Measurements from ENCODE around the gene MISP3. TPM values are rescaled to one million over a fixed set of nuclear protein-coding genes. Genes with fewer than 3 reads are reported as not detected.
A peak's percentile ranks its signal among the peaks of the same experiment; 100 is the strongest.

Gene MISP3
- total RNA-seq, 1 donor from 2014 or later = 5.3 TPM

DNA sequence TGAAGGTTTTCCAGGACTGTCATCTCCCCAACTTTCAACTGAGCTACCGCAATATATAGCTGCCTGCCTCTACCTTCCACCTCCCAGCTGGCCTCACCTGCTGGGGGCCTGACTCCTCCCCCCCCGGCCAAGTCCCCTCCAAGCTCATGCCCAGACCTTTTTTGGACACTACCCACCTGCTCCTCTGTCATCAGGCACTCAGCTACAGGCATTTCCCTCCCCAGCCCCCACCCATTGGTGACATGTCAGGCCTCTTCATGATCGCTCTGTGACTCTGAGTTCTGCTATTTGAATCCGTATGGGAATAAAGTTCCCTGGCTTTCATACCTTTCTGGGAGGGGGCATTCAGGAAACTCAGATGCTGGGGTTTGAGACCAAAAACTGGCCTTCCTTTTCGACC is 43.2 kb downstream of the MISP3 start:
- H3K27me3 Mint-ChIP-seq (ENCODE audit: low read depth) = no peaks in the 10 kb centered on the region
- H3K27ac Mint-ChIP-seq = no peak overlapping the region
- H3K9me3 Mint-ChIP-seq = no peaks in the 10 kb centered on the region
- H3K4me3 Mint-ChIP-seq (ENCODE audit: low read depth) = peak overlapping the region; percentile 94
- peaks cover 7% of the 10 kb centered on the region for H3K36me3 Mint-ChIP-seq (ENCODE audit: low read depth)
- no peak for DNase-seq (ENCODE audit: low spot score)
- peaks cover 32% of the 10 kb centered on the region for H3K4me1 Mint-ChIP-seq (ENCODE audit: low read depth)
- intact Hi-C loops (cut with micrococcal nuclease) = loop anchor here (2.0 kb wide), 2 partner anchors 35 to 43 kb away; partner anchors contain the start of gene MISP3

DNA sequence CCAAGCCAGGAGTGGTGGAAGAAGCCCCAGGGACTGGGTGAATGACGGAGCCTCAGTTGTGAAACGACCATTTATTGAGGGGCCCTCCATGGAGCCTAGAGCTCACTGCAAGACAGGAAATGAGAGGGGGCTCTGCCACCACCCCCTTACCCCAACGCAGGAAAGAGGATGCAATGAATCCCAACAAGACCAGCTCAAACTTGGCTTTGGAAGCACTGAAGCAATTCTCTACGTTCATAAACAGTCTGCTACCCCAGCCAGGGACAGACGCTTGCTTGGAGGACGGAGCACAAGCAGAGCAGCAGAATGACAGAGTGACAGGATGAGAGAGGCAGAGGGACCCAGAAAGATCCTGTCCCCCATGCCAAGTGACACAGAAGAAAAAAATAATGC is 43.9 kb downstream of the MISP3 start:
- peaks cover 7% of the 10 kb centered on the region for H3K36me3 Mint-ChIP-seq (ENCODE audit: low read depth)
- peak overlapping the region; percentile 9 for H3K27ac Mint-ChIP-seq
- H3K4me3 Mint-ChIP-seq (ENCODE audit: low read depth) = peak overlapping the region; percentile 94
- intact Hi-C loops (cut with micrococcal nuclease) = loop anchor here (2.0 kb wide), 2 partner anchors 36 to 44 kb away; partner anchors contain the start of gene MISP3
- no peak for DNase-seq (ENCODE audit: low spot score)
- peaks cover 32% of the 10 kb centered on the region for H3K4me1 Mint-ChIP-seq (ENCODE audit: low read depth)
- H3K9me3 Mint-ChIP-seq = no peaks in the 10 kb centered on the region
- H3K27me3 Mint-ChIP-seq (ENCODE audit: low read depth) = no peaks in the 10 kb centered on the region

DNA sequence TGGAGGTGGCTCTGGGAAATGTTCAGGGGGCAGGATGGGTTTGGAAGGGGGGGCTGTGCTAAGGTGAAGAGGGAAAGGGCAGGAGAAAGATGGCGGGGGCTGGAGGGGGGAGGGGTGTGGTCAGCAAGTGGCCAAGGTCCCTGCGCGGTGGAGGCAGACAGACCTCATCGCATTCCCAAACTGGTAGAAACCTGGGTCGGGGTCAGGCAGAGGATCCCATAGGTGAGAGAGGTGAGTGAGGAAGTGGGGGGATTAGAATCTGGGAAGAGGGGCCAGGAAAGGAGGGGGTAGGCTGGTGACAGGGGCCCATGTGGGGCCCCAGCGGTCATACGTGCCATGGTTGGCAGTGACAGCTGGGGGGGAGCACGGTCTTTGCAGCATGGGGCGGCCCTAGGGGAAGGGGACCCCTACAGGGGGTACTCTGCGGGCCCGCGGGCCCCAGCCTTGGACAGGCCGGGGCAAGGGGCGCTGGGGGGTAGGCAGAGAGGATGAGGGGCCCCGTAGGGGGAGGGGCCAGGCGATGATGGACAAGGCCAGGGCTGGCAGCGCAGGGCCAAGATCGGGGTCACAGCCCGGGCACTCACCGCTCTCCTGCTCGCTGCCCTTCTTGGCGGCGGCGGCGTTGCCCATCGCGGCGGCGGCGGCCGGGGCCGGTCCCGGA is 44.5 kb downstream of the MISP3 start:
- H3K4me3 Mint-ChIP-seq (ENCODE audit: low read depth) = peak overlapping the region; percentile 94
- intact Hi-C loops (cut with micrococcal nuclease) = loop anchor here (1.0 to 2.0 kb wide), 3 partner anchors 20 to 44 kb away; partner anchors contain the start of gene MISP3
- H3K9me3 Mint-ChIP-seq = no peaks in the 10 kb centered on the region
- H3K27me3 Mint-ChIP-seq (ENCODE audit: low read depth) = no peaks in the 10 kb centered on the region
- peaks cover 7% of the 10 kb centered on the region for H3K36me3 Mint-ChIP-seq (ENCODE audit: low read depth)
- no peak for DNase-seq (ENCODE audit: low spot score)
- peak overlapping the region; percentile 9 for H3K27ac Mint-ChIP-seq
- H3K4me1 Mint-ChIP-seq (ENCODE audit: low read depth) = peaks cover 28% of the 10 kb centered on the region

DNA sequence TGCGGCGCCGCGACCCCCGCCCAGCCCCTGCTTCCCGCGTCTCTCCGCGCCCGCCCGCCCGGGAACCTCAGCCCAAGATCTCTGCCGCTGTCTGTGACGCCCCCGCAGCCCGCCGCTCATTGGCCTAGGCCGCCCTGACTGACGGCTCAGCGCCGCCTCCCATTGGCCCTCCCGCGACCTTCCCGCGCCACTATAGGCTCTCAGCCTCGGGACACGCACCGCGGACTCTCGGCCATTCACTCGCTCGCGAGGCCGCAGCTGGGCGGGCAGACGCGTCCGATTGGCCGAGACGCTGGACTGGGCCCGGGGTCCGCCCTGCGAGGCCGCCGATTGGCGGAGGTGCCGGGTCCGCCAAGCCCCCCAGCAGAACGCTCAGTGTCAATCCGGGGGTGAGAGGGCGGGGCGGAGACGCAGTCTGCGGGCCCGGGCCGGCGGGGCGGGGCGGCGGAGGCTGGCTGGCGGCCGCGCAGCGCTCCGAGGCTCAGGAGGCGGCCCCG is 45.1 kb downstream of the MISP3 start, which contains the start of gene PRKACA:
Gene PRKACA, minus strand, starts transcription at position 95 of the 497 bp plus-strand sequence. CDS start 215 bp downstream, outside the sequence.
- peak; percentile 99 for DNase-seq (ENCODE audit: low spot score)
- Mint-ChIP-seq H3K9me3 (no peaks in the 10 kb centered on the region), H3K4me3 (ENCODE audit: low read depth) (peak within 1 kb of the TSS; percentile 96), H3K36me3 (ENCODE audit: low read depth) (peaks cover 11% of the 10 kb centered on the region), H3K27ac (peak within 1 kb of the TSS; percentile 95), H3K4me1 (ENCODE audit: low read depth) (peaks cover 28% of the 10 kb centered on the region), H3K27me3 (ENCODE audit: low read depth) (no peaks in the 10 kb centered on the region)
- intact Hi-C loops (cut with micrococcal nuclease) = loop anchor here (1.0 to 2.0 kb wide), 4 partner anchors 20 to 237 kb away; partner anchors contain the start of gene MISP3

DNA sequence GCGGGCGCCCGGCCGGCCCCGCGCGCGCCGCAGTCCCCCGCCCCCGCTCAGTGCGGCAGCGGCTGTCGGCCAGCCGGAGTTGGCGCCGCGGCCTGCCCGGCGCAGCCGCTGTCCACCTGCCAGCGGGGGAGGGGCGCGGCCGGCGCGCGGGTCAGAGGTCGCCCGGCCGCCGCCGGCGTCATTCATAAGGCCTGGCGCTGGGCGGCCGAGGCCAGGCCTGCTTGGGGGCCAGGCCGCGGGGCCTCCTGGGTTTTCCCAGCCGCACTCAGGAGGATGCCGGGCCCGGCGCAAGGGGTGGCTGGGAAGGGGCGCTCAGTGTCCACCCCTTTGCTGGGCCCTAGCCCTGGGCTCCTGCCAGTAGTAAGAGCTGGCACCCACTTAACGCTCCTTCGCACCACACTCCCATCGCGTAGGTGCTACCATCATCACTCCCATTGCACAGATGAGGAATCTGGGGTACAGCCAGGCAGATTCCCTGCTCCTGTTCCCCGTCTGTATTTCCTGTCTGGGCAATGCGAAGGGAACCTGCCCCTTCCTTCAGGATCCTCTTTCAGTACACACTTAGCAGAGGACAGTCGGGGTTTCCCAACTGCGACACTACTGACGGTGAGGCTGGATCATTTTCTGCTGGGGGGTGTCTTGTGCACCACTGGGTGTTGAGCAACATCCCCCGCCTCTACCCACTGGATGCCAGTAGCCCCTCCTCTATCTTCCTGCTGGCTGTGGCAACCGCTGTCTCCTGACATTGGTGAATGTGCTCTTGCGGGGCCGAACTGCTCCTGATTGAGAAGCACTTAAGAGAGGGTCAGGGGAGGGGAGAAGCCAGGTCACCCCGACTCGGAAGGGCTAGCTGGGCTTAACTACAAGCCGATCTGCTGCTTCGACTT is 45.8 kb downstream of the MISP3 start:
- Mint-ChIP-seq H3K36me3 (ENCODE audit: low read depth) (peaks cover 16% of the 10 kb centered on the region), H3K4me1 (ENCODE audit: low read depth) (peaks cover 26% of the 10 kb centered on the region), H3K27me3 (ENCODE audit: low read depth) (no peaks in the 10 kb centered on the region), H3K27ac (peak overlapping the region; percentile 95), H3K9me3 (no peaks in the 10 kb centered on the region), H3K4me3 (ENCODE audit: low read depth) (peak overlapping the region; percentile 96)
- peak; percentile 28 for DNase-seq (ENCODE audit: low spot score)
- intact Hi-C loops (cut with micrococcal nuclease) = loop anchor here (1.0 kb wide), 1 partner anchor 238 kb away; no protein-coding TSS in a partner anchor

DNA sequence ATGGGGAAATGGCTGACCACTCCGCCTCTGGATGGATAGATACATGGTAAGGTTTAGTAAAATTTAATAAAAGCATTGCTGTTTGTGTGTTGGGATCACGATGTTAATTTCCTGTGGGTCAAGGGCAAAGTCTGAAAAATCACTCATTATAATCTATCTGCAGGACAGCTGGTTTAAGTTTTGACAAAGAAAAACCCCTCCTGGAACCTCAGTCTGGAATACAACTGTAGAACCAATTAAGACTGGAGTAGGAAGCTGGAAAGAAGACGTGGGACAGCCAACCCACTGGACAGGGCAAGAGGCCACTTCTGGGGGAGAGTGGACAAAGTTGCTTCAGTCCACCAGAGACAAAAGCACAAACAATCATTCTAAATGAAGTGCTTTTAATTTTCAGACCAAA is 46.6 kb downstream of the MISP3 start:
- Mint-ChIP-seq H3K4me1 (ENCODE audit: low read depth) (peaks cover 26% of the 10 kb centered on the region), H3K9me3 (no peaks in the 10 kb centered on the region), H3K27ac (peak overlapping the region; percentile 95), H3K4me3 (ENCODE audit: low read depth) (peak overlapping the region; percentile 96), H3K27me3 (ENCODE audit: low read depth) (no peaks in the 10 kb centered on the region), H3K36me3 (ENCODE audit: low read depth) (peaks cover 16% of the 10 kb centered on the region)
- DNase-seq (ENCODE audit: low spot score) = no peak
- intact Hi-C loops (cut with micrococcal nuclease) = no loop called here

DNA sequence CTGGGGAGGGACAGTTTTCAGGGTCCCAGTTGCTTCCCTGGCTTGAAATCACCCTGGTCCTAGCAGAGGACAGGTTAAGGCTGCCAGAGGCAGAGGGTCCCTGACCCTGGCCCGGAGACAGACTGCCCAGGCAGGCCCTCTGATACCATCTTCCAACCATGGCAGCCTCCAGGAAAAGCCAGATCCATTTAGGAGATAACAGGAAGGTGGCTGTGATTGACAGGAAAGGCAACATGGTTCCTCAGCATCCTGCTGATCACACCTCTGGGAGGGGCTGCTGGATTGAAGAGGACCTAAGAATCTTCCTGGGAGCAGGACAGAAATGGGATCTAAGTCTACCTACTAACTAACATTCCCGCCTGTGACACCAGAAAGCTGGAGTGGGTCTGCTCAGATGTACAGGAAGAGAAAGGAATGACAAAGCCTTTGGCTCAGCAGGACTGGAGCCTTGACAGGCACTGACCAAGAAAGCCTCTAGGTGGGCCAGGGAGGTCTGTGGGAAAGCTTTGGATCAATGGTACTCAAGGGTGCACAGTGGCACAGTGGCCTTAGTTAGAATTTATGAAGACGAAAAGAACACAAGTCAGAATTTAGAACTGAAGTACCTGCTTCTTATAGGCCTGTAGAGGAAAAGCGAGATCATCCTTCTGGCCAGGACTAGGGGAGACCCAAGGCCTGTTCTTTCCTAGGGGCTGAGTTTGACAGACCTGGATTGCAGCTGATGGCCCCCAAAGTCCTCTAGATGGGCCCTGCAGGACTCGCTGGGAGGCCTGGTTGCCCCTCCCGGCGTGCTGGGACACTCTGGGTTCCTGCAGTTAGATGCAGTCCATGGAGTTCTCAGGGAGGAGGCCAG is 47.3 kb downstream of the MISP3 start:
- peaks cover 23% of the 10 kb centered on the region for H3K4me1 Mint-ChIP-seq (ENCODE audit: low read depth)
- no peak overlapping the region for H3K4me3 Mint-ChIP-seq (ENCODE audit: low read depth)
- no peaks in the 10 kb centered on the region for H3K27me3 Mint-ChIP-seq (ENCODE audit: low read depth)
- no peaks in the 10 kb centered on the region for H3K9me3 Mint-ChIP-seq
- H3K36me3 Mint-ChIP-seq (ENCODE audit: low read depth) = peaks cover 23% of the 10 kb centered on the region
- no peak for DNase-seq (ENCODE audit: low spot score)
- H3K27ac Mint-ChIP-seq = no peak overlapping the region
- intact Hi-C loops (cut with micrococcal nuclease) = no loop called here

DNA sequence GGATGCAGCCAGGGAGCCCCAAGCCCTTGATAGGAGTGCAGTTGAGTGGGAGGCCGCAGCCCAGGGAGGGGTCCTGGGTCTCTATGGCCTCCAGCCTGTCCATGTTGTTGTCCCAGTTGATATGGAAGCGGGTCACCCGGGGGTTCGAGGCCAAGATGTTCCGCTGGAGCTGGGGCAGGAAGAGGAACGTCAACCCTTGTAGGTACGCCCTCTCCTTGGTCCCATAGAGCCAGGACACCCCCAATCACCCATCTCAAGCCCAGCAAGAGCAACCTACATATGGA is 47.9 kb downstream of the MISP3 start:
- no peak for DNase-seq (ENCODE audit: low spot score)
- Mint-ChIP-seq H3K9me3 (no peaks in the 10 kb centered on the region), H3K4me3 (ENCODE audit: low read depth) (no peak overlapping the region), H3K27me3 (ENCODE audit: low read depth) (no peaks in the 10 kb centered on the region), H3K36me3 (ENCODE audit: low read depth) (peaks cover 27% of the 10 kb centered on the region), H3K27ac (no peak overlapping the region), H3K4me1 (ENCODE audit: low read depth) (peaks cover 21% of the 10 kb centered on the region)
- intact Hi-C loops (cut with micrococcal nuclease) = no loop called here

DNA sequence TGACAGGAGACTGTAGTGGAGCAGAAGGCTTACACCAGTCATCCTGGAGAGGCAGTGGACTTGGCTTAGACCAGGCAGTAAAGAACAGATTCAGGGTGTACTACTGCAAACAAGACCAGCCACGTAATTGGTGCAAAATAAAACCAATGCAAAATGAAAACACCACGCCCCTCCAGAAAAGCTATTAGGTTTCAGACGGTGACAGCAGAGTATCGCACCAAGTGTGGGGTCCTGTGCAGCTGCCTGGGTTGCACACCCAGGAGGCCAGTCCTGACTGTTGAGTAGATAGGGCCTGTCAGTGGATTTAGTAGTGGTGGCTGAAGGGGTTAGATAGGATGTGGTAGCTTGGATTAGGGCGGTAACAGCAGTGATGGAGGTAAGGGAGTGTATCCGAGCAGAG is 50.3 kb downstream of the MISP3 start:
- DNase-seq (ENCODE audit: low spot score) = no peak
- H3K9me3 Mint-ChIP-seq = no peaks in the 10 kb centered on the region
- no peaks in the 10 kb centered on the region for H3K27me3 Mint-ChIP-seq (ENCODE audit: low read depth)
- no peak overlapping the region for H3K27ac Mint-ChIP-seq
- H3K36me3 Mint-ChIP-seq (ENCODE audit: low read depth) = peaks cover 45% of the 10 kb centered on the region
- no peak overlapping the region for H3K4me3 Mint-ChIP-seq (ENCODE audit: low read depth)
- H3K4me1 Mint-ChIP-seq (ENCODE audit: low read depth) = peaks cover 9% of the 10 kb centered on the region
- intact Hi-C loops (cut with micrococcal nuclease) = no loop called here

Other genes starting within 250 kb of the MISP3 start
- gene NANOS3, start 195.7 kb upstream of the MISP3 start, total RNA-seq = 1.6 and 1.8 TPM in 2 replicates
- 14.9 and 15.3 TPM in 2 replicates for gene BRME1, start 166.7 kb upstream of the MISP3 start, total RNA-seq
- gene CC2D1A, start 166.6 kb upstream of the MISP3 start, total RNA-seq = 36.9 and 41.5 TPM in 2 replicates
- 0.41 TPM in 1 of 2 replicates, not detected in the other for gene PODNL1, start 134.4 kb upstream of the MISP3 start, total RNA-seq
- 60.6 and 64.0 TPM in 2 replicates for gene DCAF15, start 120.3 kb upstream of the MISP3 start, total RNA-seq
- gene RFX1, start 66.5 kb upstream of the MISP3 start, total RNA-seq = 15.7 and 17.0 TPM in 2 replicates
- gene RLN3, start 44.6 kb upstream of the MISP3 start, total RNA-seq = not detected in 2 replicates
- gene IL27RA, start 41.0 kb upstream of the MISP3 start, total RNA-seq = 76.6 and 79.1 TPM in 2 replicates
- 0.34 TPM in 1 of 2 replicates, not detected in the other for gene PALM3, start 10.7 kb upstream of the MISP3 start, total RNA-seq
- gene C19orf67, start 13.0 kb downstream of the MISP3 start, total RNA-seq = 0.46 and 0.75 TPM in 2 replicates
- gene SAMD1, start 18.0 kb downstream of the MISP3 start, total RNA-seq = 131 and 136 TPM in 2 replicates
- gene PRKACA, start 45.0 kb downstream of the MISP3 start, total RNA-seq = 75.4 and 76.8 TPM in 2 replicates
- 83.4 and 88.9 TPM in 2 replicates for gene ASF1B, start 63.8 kb downstream of the MISP3 start, total RNA-seq
- gene ADGRL1, start 133.4 kb downstream of the MISP3 start, total RNA-seq = 10.7 and 11.3 TPM in 2 replicates

Data from activated T-helper 2 cell treated with anti-CD3 and anti-CD28 coated beads, Interferon-gamma antibody, Interleukin-2, Interleukin-4, amounts not matched to agents 10 μg/mL and 5 μg/mL and 100 μg/mL, durations not matched to agents 14 hours and 24 hours and 36 hours (primary cell).